COLO829 (cell line): Measurements from ENCODE around the gene ARHGAP31.
A peak's percentile ranks its signal among the peaks of the same experiment; 100 is the strongest.
"Not testable (repeated sequence)": the region's sequence is repeated elsewhere in the genome, so short reads cannot be mapped to it uniquely, and the experiment has no call there.

Experiments
- DNase-seq: peaks from one replicate; pipeline ENCODE4 v3.0.0; 2012; ENCODE audit warnings: low spot score

Gene ARHGAP31

DNA sequence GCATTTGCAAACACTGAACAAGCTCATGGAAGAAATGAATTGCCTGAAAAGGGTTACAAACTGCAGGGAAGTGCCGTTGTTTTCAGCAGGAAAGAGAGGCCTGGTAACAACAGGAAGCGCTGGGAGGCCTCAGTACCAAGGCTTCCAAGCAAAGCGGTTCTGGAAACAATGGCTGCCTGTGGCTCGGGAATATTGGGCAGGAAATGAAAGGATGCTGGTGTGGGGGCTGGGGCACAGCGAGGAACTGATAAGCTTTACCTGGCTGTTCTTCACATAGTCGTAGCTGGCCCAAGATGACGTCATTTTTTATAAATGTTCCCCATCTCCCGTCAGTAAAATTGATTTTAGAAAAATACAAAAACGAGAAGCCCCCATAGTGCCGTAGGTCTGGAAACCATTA is 55.9 kb downstream of the ARHGAP31 start:
- DNase-seq = peak; percentile 40

DNA sequence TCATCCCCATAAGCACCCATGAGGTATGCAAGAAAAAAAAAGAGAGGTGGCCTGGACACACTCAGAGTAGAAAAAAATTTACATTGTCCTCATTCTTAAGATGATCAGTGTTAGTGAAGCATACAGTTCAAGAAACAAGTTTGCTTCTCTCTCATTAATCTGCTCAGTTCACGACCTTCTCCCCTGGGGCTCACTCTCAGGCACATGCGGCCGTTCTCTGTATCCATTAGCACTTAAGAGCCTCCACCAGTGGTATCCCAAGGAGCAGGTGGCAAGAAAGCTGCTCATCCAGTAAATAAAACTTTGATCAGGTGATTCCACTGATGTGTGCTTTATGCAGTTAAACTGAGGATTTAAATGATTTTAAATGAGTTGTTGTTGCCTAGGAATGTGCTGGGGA is 57.4 kb downstream of the ARHGAP31 start:
- DNase-seq = no peak

DNA sequence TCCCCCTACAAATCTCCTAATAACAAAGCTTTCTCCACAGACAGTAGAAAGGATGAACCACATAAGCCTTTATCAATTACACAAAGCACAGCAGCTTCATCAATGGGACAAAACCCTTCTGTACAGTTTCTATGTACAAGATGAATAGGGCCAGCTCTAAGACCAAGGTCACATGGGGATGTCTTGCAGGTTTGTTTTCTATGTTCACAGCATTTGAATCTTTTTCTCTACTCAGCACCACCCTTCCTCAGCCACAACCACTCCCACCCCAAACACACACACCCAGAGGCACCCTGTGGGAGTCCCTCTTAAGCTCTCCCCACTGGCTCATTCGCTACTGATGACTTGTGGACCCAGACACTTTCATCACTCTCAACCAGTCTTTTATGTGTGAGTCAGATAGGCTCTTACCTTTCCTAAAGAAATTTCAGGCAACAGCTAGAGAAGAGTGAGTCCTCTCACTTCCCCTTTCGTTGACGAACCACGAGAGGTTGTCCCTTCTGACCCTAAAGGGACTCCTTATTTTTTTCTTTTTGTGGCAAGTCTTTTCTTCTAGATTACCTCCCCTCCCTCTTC is 57.9 kb downstream of the ARHGAP31 start:
- no peak for DNase-seq

DNA sequence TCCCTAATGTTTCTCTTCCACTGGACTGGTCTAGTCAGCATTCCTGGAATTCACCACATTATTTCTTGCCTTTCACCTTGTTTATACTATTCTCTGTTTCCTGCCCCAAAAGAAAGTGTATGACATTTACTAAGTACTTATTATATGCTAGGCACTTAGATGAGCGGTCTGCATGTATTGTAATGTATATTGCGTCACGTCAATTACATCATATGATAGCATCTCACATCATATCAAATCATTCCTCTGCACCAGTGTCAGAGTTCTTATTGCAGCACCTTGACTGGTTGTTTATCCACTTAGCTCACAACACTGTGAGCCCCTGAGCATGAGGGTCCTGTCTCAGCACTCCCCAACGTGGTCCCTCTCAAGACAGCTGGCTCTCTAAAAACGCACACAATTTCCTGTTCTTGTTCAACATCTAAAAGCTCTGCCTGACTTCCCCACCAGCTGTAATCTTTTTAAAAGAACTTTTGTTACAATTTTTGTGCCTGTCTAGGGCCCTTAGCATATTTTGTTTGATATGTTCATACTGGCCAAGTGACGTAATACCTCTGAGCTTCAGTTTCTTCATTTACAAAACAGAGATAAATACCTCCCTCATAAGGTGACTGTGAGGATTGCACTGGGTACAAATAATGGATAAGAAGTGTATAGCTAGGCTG is 58.8 kb downstream of the ARHGAP31 start:
- DNase-seq = no peak

DNA sequence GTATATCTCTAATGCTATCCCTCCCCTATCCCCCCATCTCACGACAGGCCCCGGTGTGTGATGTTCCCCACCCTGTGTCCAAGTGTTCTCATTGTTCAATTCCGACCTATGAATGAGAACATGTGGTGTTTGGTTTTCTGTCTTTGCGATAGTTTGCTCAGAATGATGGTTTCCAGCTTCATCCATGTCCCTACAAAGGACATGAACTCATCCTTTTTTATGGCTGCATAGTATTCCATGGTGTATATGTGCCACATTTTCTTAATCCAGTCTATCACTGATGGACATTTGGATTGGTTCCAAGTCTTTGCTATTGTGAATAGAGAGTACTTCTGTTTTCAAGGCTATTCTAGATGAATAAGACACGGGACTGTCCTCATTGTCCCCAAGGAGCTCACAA is 61.4 kb downstream of the ARHGAP31 start:
- not testable (repeated sequence) for DNase-seq

DNA sequence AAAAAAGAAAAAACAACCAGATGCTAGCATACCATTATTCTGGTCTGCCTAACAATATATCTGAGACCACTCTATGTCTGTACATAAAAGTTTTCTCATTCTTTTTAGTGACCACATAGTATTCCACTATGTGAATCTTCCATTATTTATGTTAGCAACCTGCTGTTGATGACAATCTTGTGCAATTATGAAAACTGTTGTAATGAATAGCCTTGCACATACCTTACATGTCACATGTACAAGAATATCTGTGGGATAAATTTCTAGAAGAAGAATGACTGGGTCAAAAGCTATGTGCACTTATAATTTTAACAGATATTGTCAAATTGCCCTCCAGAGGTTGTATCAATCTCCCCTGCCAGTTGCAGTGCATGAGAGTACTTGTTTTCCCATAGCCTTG is 62.5 kb downstream of the ARHGAP31 start:
- no peak for DNase-seq

DNA sequence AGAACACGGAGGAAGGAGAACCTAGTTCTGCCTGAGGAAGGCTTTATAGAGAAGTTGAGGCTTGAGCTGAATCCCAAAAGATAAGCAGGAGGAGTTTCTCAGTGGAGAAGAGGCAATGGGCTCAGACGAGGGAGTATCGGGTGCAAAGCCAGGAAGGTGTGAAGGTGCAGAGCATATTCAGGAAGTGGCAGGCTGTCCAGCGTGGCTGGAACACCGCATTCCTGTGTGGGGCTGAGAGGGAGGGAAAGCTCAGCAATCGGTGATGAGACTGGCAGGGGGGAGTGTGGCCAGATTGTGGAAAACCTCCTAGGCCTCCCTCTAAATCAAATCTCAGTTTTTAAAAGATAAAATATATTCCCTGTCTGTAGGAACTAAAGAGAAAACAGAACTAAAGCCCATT is 63.0 kb downstream of the ARHGAP31 start:
- no peak for DNase-seq

DNA sequence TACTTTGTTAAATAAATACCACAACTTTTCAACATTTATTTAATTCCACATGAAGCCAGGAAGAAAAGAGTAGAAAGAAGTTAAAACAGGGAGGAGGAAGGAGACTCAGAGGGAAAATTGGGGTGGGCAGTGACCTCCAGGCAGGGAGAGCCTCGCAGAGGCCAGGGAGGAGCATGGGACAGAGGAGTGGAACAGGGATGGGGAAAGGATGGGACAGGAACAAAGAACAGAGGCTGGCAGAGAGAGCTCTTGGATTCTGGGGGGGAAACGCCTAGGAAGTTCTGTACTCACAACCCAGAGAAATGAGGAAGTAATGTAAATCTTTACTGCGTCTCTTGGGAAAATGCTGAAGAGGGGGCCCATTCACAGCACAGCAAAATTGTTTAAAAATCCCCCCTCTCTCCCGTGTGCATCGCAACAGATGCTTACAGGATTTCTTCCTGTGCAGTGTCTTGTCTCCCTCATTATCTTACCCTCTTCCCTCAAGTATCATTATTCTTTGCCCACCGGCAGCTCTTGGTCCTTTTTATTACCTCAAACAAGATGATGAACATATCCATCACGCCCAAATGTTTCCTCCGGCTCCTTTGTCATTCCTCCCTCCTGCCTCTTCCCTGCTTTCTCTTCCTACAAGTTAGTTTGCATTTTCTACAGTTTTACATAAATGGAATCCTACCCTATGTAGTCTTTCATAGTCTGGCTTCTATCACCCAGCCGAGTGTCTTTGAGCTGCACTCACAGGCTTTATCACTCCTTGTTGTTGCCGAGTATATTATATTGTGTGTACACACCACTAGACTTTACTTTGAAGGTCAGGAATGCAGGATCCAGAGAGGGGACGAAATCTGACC is 65.5 kb downstream of the ARHGAP31 start:
- no peak for DNase-seq

DNA sequence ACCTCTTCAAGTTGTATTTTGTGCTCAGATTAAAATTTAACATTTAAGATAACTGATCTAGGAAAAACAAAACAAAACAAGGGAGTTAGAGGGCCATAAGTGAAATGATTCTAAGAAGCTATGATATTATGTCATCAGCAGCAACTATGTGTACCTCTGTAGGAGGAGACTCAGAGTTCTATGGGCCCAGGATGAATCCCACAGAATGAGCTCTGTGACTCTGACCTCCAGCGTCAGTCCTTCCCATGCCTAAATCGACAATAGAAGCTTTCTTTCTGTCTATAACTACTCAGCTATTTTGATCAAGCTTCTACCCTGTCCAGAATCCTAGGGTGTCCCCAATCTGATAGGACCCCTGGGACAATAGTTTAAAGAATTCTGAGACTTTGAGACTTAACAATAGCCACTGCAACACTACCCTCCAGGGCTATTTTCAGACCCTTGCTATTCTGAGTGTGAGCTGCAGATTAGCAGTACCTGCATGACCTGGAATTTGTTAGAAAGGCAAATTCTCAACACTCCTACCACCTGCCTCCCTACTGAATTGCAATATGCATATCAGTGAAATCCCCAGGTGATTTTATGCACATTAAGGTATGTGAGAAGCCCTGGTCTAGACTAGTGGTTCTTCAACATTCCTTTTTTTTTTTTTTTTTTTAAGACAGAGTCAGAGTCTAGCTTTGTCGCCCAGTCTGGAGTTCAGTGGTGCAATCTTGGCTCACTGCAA is 66.7 kb downstream of the ARHGAP31 start:
- no peak for DNase-seq

DNA sequence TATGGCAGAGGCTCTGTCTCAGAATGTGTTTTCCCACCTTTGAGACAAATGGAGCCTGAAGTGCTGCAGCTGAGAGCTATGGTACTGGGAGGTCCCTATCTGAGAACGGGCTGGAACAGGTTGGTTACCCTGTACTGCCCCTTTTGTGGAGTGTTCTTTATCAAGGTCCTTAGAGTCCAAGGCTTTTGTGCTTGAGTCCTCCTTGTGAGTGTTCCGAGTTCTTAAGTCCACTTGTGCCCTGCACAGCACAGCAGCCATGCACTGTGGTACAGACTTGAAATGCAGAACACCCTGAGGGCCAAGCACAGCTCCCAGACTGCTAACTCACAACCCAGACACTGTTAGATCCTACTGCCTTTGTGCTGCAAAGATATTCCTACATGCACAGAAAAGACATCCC is 67.8 kb downstream of the ARHGAP31 start:
- no peak for DNase-seq

DNA sequence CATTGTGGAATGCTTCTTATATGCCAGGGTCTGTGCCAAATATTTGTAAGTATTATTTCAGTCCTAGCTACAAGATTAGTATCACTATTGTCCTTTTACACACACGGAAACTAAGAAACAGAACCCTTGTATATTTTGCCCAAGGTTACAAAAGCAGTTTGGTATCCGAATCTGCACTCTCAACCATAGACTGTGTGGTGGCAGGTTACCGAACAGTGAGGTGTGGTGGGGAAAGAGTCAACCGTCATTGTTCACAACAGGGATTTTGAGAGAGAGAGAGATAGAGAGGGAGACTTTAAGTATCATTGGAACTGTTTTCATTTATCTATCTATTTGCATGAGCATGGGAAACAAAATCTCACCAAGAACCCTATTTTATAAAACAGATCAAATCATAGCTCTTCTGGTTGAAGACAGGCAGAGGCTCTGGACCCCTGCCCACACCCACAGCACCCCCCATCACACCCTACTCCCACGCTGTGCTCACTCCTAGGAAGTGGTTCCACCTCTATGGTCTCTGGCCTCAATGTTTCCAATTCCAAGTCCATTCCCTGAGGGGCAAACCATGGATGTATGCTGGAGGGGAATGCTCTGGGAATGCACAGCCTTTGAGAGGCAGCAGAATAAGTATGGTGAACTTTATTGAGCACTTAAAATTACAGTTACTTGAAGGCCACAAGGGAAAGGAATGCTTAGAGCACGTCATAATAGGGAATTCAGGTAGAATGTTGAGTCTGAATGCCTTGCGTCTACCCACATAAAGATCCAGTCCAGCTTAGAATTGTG is 69.0 kb downstream of the ARHGAP31 start:
- DNase-seq = no peak

DNA sequence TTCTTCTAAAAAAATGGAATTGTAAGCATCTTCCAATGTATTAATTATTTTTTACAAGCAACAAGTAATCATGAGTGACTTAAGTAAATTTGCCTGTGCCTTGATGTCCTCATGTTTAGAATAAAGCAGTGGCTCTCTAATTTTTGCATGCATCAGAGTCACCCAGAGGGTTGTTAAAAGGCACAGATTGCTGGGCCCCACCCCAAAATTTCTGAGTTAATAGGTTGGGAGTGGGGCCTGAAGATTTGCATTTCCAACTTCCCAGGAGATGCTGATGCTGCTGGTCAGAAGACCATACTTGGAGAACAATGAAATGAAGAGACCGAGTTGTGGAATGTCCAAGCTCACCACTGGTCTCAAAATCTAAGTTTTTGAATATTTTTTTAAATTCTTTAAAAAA is 70.2 kb downstream of the ARHGAP31 start:
- no peak for DNase-seq

DNA sequence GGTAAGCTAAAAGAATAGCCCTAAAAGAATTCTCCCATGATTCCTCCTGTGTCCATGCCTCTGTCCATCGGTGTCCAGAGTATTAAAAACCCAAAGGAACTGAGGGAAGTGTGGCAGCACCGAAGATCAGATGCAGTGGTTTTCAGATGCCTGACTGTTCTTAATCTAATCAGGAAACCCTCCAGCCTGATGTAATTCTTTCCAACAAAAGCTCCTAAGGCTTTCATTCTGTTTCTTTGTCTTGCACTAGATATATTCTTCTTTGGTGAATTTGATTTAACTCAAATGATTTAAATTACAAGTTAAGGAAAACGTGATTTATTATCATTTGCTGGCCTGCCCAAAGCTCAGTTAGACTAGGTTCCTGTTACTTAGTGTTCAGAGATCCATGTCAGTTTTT is 71.2 kb downstream of the ARHGAP31 start:
- no peak for DNase-seq

DNA sequence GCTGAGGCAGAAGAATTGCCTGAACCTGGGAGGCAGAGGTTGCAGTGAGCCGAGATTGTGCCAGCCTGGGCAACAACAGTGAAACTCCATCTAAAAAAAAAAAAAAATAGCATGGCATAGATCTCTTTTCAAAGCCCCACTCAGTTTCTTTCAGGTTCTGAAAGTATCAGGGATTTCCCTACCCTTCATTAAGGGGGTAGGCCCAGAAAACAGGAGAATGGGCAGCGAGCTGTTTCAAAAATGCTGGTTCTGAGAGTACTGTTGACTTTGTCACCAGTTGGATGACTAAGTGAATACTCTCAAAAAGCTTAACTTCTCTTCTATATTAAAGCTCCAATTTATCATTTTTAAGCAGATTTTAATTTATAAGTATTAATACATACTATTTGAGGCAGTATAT is 72.8 kb downstream of the ARHGAP31 start:
- no peak for DNase-seq

DNA sequence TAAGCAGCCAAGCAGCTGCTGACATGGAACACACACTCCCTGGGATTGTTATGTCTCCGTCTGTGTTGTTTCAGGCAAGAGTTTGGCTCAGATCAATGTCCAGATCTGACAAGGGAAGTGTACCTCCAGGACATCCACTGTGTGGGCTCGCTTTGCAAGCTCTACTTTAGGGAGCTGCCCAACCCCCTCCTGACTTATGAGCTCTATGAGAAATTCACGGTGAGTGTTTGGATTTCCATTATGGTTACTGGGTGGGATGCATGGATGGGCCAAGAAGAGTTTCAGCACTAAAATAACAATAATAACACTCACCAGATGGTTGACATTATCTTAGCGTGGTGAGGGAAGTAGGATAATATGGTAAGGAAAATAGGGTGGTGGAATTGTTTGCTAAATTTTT is 74.1 kb downstream of the ARHGAP31 start:
- no peak for DNase-seq

DNA sequence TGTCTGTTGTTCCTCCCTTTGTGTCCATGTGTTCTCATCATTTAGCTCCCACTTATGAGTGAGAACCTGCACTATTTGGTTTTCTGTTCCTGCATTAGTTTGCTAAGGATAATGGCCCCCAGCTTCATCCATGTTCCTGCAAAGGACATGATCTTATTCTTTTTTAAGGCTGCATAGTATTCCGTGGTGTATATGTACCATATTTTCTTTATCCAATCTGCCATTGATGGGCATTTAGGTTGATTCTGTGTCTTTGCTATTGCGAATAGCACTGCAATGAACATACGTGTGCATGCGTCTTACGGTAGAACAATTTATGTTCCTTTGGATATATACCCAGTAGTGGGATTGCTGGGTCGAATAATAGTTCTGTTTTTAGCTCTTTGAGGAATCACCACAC is 77.6 kb downstream of the ARHGAP31 start:
- not testable (repeated sequence) for DNase-seq

DNA sequence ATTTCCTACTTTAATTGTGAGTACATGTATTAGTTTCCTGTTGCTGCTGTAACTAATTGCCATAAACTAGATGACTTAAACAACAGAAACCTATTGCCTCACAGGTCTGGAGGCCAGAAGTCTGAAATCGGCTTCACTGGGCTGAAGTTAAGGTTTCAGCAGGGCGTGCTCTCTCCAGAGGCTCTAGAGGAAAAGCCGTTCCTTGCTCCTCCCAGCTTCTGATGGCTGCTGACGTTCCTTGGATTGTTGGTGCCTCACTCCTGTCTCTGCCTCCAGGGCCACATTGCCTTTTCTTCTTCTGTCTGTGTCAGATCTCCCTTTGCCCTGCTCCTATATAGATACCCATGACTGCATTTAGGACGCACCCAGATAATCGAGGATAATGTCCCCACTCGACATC is 80.9 kb downstream of the ARHGAP31 start:
- no peak for DNase-seq

DNA sequence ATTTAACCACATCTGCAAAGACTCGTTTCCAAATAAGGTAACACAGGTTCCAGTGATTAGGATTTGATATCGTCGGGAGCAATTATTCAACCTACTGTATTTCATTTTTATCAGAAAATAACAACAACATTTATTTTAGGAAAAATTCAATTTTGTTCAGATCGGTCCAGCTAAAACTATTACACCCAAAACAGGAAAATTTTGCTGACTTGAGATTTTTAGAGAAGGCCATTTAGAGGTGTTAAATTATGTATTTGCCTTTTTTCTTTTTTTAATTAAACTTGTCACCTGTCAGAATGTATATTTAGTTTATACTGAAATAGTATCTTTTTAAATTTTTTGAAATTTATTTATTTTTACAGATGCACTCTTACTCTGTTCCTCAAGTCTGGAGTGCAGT is 81.3 kb downstream of the ARHGAP31 start:
- DNase-seq = no peak

DNA sequence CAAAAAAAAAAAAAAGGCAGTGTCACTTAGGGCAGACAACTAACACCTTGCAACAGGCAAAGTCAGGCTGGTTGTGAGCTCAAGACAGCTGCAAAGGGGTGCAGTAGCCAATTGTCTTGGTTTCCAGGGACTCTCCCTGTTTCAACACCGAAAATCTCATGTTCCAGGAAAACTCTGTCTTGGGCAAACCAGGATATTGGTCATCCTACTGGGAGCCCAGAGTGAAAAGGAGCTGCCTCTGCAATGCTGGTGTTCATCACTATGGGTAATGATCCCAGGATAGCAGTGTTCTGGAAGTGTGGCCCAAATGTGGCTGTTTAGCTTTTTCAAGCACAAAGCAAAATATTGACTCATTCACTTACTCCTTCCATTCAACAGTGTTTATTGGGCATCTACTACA is 82.6 kb downstream of the ARHGAP31 start:
- DNase-seq = no peak

DNA sequence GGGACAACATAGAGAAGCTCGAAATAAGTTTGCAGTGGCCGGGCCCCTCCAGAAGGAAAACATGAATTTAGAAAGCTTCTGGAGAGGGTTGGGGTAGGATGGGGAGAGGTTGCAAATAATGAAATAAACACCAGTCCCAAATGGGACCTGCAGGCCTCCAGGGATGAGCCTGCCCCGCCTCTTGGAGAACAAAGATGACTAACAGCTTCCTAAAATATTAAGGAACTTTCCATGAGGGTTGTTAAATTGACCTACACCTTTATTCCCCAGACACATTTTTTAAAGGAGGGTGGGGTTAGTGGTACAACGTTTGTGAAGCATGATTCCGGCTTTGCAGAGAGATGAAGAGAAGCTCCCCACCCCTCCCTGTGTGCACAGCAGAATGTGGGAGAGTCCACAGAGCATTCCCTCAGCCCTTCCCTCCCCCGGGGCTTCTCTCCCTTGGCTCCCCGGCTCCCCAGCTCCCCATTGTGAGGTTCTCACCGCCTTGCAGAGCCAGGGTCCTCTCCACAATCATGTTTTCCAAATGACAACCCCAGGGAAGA is 84.1 kb downstream of the ARHGAP31 start:
- DNase-seq = no peak

DNA sequence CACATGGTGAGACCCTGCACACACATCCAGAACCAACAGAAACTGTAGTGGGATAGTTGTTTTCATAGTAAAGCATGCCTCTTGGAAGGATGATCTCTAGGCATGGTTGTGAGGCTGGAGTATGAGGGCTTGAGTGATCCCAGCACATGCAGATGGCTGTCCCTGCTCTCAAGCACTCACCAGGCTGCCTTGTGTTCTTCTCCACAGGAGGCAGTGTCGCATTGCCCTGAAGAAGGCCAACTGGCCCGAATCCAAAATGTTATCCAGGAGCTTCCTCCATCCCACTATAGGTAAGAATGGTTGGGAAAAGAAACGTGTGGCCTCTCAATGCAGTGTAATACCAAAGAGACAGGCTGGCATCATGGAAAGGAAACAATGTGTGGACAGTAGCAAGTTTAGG is 86.5 kb downstream of the ARHGAP31 start:
- no peak for DNase-seq

DNA sequence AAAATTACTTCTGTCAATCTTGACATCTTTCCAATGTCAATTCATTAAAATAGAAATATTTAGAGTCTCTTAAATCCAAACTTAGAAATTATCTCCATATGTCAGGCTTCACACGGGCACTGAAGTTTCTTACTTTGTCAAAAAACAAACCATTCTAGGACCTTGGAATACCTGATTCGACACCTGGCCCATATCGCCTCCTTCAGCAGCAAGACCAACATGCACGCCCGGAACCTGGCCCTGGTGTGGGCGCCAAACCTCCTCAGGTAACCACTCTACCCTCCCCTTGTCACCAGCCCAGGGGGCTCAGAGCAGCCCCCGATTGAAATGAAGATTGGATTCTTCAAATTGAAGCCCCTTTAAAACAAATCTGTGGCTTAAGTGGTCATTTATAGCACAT is 88.0 kb downstream of the ARHGAP31 start:
- no peak for DNase-seq
